ENCODE data around the gene HEATR3.

HEATR3 gene

GRCh38 chr16:50038756-50039529 lies 26.8 kb upstream of the HEATR3 start:
- DNase-seq (ENCODE audit: low spot score in 2 of 2) = no peak
- H3K36me3 ChIP-seq (replicated peaks) = peaks cover 13% of the 10 kb centered on the region
- H3K4me1 ChIP-seq = no peaks in the 10 kb centered on the region
- in situ Hi-C loops (cut with MboI; ENCODE audit: low sequenced_read_pairs) = no loop called here
- no peaks in the 10 kb centered on the region for H3K27me3 ChIP-seq (ENCODE audit: low read depth)
- no peak overlapping the region for H3K4me3 ChIP-seq
- H3K9me3 ChIP-seq = no peaks in the 10 kb centered on the region

DNA sequence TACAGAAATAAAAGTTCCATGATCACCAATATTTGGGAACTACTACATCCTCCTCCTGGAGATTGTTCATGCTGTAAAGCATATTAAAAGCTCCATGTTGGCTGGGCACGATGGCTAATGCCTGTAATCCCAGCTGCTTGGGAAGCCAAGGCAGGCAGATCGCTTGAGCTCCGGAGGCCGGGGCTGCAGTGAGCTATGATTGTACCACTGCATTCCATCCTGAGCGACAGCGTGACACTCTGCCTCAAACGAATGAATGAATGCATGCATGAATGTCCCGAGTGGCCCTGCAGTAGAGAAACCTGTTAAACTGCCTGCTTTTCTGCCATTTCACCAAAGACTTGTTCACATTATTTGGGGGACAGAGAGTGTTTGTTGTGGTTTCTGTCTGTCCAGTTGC lies 25.8 kb upstream of the HEATR3 start:
- Histone ChIP-seq H3K4me3 (no peak overlapping the region), H3K4me1 (peaks cover 1% of the 10 kb centered on the region; the same call in 1 of the 2 replicates), H3K36me3 (replicated peaks) (peaks cover 8% of the 10 kb centered on the region), H3K27me3 (ENCODE audit: low read depth) (no peaks in the 10 kb centered on the region), H3K9me3 (no peaks in the 10 kb centered on the region)
- DNase-seq (ENCODE audit: low spot score in 2 of 2) = no peak
- in situ Hi-C loops (cut with MboI; ENCODE audit: low sequenced_read_pairs) = no loop called here

- H3K9me3 ChIP-seq = no peaks in the 10 kb centered on the region
- in situ Hi-C loops (cut with MboI; ENCODE audit: low sequenced_read_pairs) = no loop called here
- peaks cover 7% of the 10 kb centered on the region for H3K4me1 ChIP-seq
- H3K36me3 ChIP-seq (replicated peaks) = 0 out of 2 replicates have a peak, but pooled peaks cover 4% of the 10 kb centered on the region
- H3K27me3 ChIP-seq (ENCODE audit: low read depth) = no peaks in the 10 kb centered on the region
- H3K4me3 ChIP-seq = no peak overlapping the region
- DNase-seq (ENCODE audit: low spot score in 2 of 2) = no peak
Measured at GRCh38 chr16:50040710-50041109, 25.1 kb upstream of the HEATR3 start.

- H3K27me3 ChIP-seq (ENCODE audit: low read depth) = no peaks in the 10 kb centered on the region
- in situ Hi-C loops (cut with MboI; ENCODE audit: low sequenced_read_pairs) = no loop called here
- no peaks in the 10 kb centered on the region for H3K36me3 ChIP-seq (replicated peaks)
- no peaks in the 10 kb centered on the region for H3K9me3 ChIP-seq
- no peak overlapping the region for H3K4me3 ChIP-seq
- peaks cover 10% of the 10 kb centered on the region for H3K4me1 ChIP-seq
- no peak for DNase-seq (ENCODE audit: low spot score in 2 of 2)
Measured at GRCh38 chr16:50043358-50043757, 22.4 kb upstream of the HEATR3 start.

DNA sequence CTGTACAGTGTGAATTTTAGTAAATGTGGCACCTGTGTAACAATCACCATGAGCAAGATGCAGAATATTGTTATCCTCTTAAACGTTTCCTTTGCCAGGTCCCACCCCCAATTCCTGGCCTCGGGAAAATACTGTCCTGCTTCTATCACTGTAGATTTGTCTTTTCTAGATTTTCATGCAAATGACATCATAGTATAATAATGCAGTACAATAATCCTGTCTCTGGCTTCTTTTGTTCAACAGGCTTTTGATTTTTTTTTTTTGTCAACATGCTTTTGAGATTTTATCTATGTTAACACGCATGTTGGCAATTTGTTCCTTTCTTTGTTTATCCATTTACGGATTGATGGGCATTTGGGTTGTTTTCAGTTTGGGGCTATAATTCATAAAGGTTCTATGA lies 20.4 kb upstream of the HEATR3 start:
- no peaks in the 10 kb centered on the region for H3K9me3 ChIP-seq
- no peaks in the 10 kb centered on the region for H3K36me3 ChIP-seq (replicated peaks)
- no peaks in the 10 kb centered on the region for H3K27me3 ChIP-seq (ENCODE audit: low read depth)
- DNase-seq (ENCODE audit: low spot score in 2 of 2) = peak; percentile 68 to 76
- in situ Hi-C loops (cut with MboI; ENCODE audit: low sequenced_read_pairs) = no loop called here
- no peak overlapping the region for H3K4me3 ChIP-seq
- H3K4me1 ChIP-seq = peaks cover 10% of the 10 kb centered on the region

DNA sequence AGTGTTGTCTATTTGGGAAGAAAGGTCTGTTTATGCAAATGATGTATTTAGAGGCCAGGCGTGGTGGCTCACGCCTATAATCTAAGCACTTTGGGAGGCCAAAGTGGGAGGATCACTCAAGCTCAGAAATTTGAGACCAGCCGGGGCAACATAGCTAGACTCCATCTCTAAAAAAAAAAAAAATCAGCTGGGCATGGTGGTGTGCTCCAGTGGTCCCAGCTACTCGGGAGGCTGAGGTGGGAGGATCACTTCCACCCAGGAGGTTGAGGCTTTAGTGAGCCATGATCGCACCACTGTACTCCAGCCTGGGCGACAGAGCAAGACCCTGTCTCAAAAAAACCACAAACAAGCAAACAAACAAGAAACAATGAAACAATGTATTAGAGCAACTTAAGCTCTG lies 18.9 kb upstream of the HEATR3 start:
- in situ Hi-C loops (cut with MboI; ENCODE audit: low sequenced_read_pairs) = no loop called here
- Histone ChIP-seq H3K4me1 (peaks cover 10% of the 10 kb centered on the region), H3K4me3 (no peak overlapping the region), H3K36me3 (replicated peaks) (no peaks in the 10 kb centered on the region), H3K27me3 (ENCODE audit: low read depth) (peaks cover 4% of the 10 kb centered on the region; the same call in 1 of the 2 replicates), H3K9me3 (no peaks in the 10 kb centered on the region)
- DNase-seq (ENCODE audit: low spot score in 2 of 2) = no peak

DNA sequence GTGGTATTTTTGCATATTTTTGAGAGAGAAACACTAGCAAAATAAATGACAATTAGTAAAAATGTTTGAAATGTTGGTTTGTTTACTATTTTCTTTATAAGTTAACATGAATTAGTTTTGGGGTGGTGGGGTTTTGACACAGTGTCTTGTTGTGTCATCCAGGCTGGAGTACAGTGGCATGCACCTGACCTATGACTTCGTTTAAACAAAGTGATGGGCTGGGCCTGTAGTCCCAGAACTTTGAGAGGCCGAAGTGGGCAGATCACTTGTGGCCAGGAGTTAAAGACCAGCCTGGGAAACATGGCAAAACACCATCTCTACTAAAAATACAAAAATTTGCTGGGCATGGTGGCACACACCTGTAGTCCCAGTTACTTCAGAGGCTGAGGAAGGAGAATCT lies 17.9 kb upstream of the HEATR3 start:
- H3K27me3 ChIP-seq (ENCODE audit: low read depth) = peaks cover 4% of the 10 kb centered on the region; the same call in 1 of the 2 replicates
- in situ Hi-C loops (cut with MboI; ENCODE audit: low sequenced_read_pairs) = no loop called here
- no peak overlapping the region for H3K4me3 ChIP-seq
- no peak for DNase-seq (ENCODE audit: low spot score in 2 of 2)
- no peaks in the 10 kb centered on the region for H3K9me3 ChIP-seq
- peaks cover 10% of the 10 kb centered on the region for H3K4me1 ChIP-seq
- no peaks in the 10 kb centered on the region for H3K36me3 ChIP-seq (replicated peaks)

- no peak for DNase-seq (ENCODE audit: low spot score in 2 of 2)
- in situ Hi-C loops (cut with MboI; ENCODE audit: low sequenced_read_pairs) = no loop called here
Measured at GRCh38 chr16:50050802-50051201, 15.0 kb upstream of the HEATR3 start.

GRCh38 chr16:50056226-50056625 lies 9.5 kb upstream of the HEATR3 start:
- Histone ChIP-seq H3K9me3 (peaks cover 5% of the 10 kb centered on the region; the same call in 1 of the 2 replicates), H3K4me1 (no peaks in the 10 kb centered on the region), H3K36me3 (replicated peaks) (no peaks in the 10 kb centered on the region), H3K4me3 (no peak overlapping the region), H3K27me3 (ENCODE audit: low read depth) (peaks cover 4% of the 10 kb centered on the region; the same call in 1 of the 2 replicates)
- DNase-seq (ENCODE audit: low spot score in 2 of 2) = no peak
- in situ Hi-C loops (cut with MboI; ENCODE audit: low sequenced_read_pairs) = no loop called here

More at GRCh38 chr16:50050802-50051201, 15.0 kb upstream of the HEATR3 start:
- peaks cover 2% of the 10 kb centered on the region for H3K4me1 ChIP-seq
- no peaks in the 10 kb centered on the region; the same call in 1 of the 2 replicates for H3K9me3 ChIP-seq
- H3K36me3 ChIP-seq (replicated peaks) = no peaks in the 10 kb centered on the region
- peaks cover 4% of the 10 kb centered on the region; the same call in 1 of the 2 replicates for H3K27me3 ChIP-seq (ENCODE audit: low read depth)
- H3K4me3 ChIP-seq = no peak overlapping the region

- in situ Hi-C loops (cut with MboI; ENCODE audit: low sequenced_read_pairs) = no loop called here
- Histone ChIP-seq H3K27me3 (ENCODE audit: low read depth) (no peaks in the 10 kb centered on the region), H3K9me3 (peaks cover 5% of the 10 kb centered on the region; the same call in 1 of the 2 replicates), H3K36me3 (replicated peaks) (no peaks in the 10 kb centered on the region), H3K4me3 (no peak overlapping the region), H3K4me1 (no peaks in the 10 kb centered on the region)
- DNase-seq (ENCODE audit: low spot score in 2 of 2) = no peak
Measured at GRCh38 chr16:50058091-50058771, 7.5 kb upstream of the HEATR3 start.

GRCh38 chr16:50059111-50059510 lies 6.7 kb upstream of the HEATR3 start:
- Histone ChIP-seq H3K9me3 (peaks cover 5% of the 10 kb centered on the region; the same call in 1 of the 2 replicates), H3K4me3 (no peak overlapping the region), H3K27me3 (ENCODE audit: low read depth) (no peaks in the 10 kb centered on the region), H3K4me1 (no peaks in the 10 kb centered on the region), H3K36me3 (replicated peaks) (no peaks in the 10 kb centered on the region)
- no peak for DNase-seq (ENCODE audit: low spot score in 2 of 2)
- in situ Hi-C loops (cut with MboI; ENCODE audit: low sequenced_read_pairs) = no loop called here

GRCh38 chr16:50059669-50060068 lies 6.1 kb upstream of the HEATR3 start:
- no peaks in the 10 kb centered on the region for H3K27me3 ChIP-seq (ENCODE audit: low read depth)
- H3K36me3 ChIP-seq (replicated peaks) = no peaks in the 10 kb centered on the region
- H3K4me3 ChIP-seq = no peak overlapping the region
- H3K9me3 ChIP-seq = peaks cover 5% of the 10 kb centered on the region; the same call in 1 of the 2 replicates
- H3K4me1 ChIP-seq = no peaks in the 10 kb centered on the region
- DNase-seq (ENCODE audit: low spot score in 2 of 2) = no peak
- in situ Hi-C loops (cut with MboI; ENCODE audit: low sequenced_read_pairs) = no loop called here

GRCh38 chr16:50061326-50061725 lies 4.4 kb upstream of the HEATR3 start:
- Histone ChIP-seq H3K9me3 (peaks cover under 1% of the 10 kb centered on the region; the same call in 1 of the 2 replicates), H3K4me3 (no peak overlapping the region), H3K36me3 (replicated peaks) (no peaks in the 10 kb centered on the region), H3K27me3 (ENCODE audit: low read depth) (no peaks in the 10 kb centered on the region), H3K4me1 (no peaks in the 10 kb centered on the region; the same call in 1 of the 2 replicates)
- no peak for DNase-seq (ENCODE audit: low spot score in 2 of 2)
- in situ Hi-C loops (cut with MboI; ENCODE audit: low sequenced_read_pairs) = no loop called here

- H3K4me1 ChIP-seq = peaks cover 14% of the 10 kb centered on the region
- H3K27me3 ChIP-seq (ENCODE audit: low read depth) = no peaks in the 10 kb centered on the region
- in situ Hi-C loops (cut with MboI; ENCODE audit: low sequenced_read_pairs) = no loop called here
Measured at GRCh38 chr16:50065241-50065623, 538 bp upstream of the HEATR3 start.

More at GRCh38 chr16:50065241-50065623, 538 bp upstream of the HEATR3 start:
- DNase-seq (ENCODE audit: low spot score in 2 of 2) = no peak
- H3K9me3 ChIP-seq = no peaks in the 10 kb centered on the region
- peaks cover 17% of the 10 kb centered on the region for H3K36me3 ChIP-seq (replicated peaks)
- H3K4me3 ChIP-seq = peak overlapping the region; percentile 98

Measured in HAP-1 (cell line).